IPS-NIHi7 (cell line): Measurements from ENCODE around the gene CNTFR.

Experiments used
- DNase-seq: peaks from one replicate; pipeline ENCODE4 v3.0.0; 2012; ENCODE audit warnings: mixed read lengths; ENCODE audit errors: extremely low spot score

Gene CNTFR

GRCh38 chr9:34507966-34508365 lies 81.6 kb downstream of the CNTFR start:
- DNase-seq = no peak

- DNase-seq = no peak
These were observed 82.0 kb downstream of the CNTFR start for GRCh38 chr9:34507556-34507955.

GRCh38 chr9:34506623-34507022 lies 82.9 kb downstream of the CNTFR start:
- DNase-seq = no peak

GRCh38 chr9:34505370-34506120 lies 84.0 kb downstream of the CNTFR start:
- DNase-seq = no peak

DNA sequence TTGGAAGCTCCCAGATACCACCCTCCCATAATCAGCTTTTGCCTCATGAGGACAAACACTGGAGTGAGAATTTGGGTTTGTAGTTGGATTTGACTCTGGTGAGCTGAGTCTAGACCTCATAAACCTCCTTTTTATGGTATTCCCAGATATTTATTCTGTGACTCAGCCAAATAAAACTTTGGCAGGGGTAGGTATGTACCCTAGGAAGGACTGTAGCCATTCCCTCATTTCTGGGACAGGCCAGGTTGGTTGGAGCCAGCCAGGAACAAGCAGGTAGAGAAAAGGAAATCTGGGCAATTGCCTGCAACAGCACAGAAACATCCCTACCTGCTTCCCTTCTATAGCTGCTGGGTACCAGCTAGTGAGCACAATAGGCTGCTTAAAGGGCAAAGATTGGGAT lies 86.1 kb downstream of the CNTFR start:
- DNase-seq = no peak

DNA sequence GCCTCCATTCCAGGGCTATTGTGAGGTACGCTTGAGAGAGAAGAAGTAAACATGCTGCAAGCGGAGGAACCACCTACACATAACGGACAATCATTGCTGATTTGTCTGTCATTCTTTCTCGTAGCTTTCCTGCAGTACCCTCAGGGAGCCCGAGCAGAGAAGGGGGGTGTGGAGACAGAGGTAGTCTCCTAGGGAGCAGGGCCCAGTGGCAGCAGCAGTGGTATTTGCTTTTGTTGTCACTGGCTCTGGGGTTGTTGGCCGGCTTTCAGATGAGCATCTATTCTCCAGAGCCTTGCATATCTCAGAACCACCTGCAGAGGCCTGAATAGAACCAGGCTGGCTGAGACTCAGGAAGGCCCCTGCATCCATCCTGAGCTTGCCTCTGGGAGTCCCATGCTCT lies 86.6 kb downstream of the CNTFR start:
- no peak for DNase-seq

DNA sequence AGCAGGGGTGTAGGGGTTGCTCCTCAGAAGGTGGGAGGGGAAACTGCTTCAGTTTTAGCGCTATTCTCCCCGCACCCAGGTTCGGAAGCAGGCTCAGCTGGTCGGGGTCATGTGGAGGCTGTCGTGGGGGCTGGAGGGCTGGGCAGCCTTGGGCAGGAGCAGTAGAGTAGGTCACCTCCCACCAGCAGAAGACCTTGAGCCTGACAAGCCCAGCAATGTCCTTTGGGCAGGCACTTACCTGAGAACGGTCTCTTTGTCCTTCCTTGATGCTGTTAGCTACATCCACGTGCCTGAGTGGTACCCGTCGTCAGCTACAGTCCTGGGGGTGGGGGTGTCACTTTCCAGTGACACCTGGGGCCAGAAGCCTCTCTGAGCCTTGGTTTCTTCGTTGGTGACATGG lies 87.1 kb downstream of the CNTFR start:
- no peak for DNase-seq

GRCh38 chr9:34501889-34502425 lies 87.6 kb downstream of the CNTFR start:
- peak; percentile 60 for DNase-seq
